Suprapubic skin (tissue), 4 donors: ENCODE data around the gene NR3C1. TPM values are rescaled to one million over a fixed set of nuclear protein-coding genes. Genes with fewer than 3 reads are reported as not detected.

Experiments
- DNase-seq, 2 donors: peaks; one replicate each; pipeline ENCODE4 v3.0.0-alpha.2; 2019; ENCODE audit warnings: low spot score in 2 of 2
- H3K27ac ChIP-seq: fragments of 200-600 bp; sonication (generic); one replicate; pipeline ENCODE4 v1.5.1; 2019
- H3K27me3 ChIP-seq: fragments of 200-600 bp; sonication (generic); one replicate; pipeline ENCODE4 v1.5.1; 2019
- H3K36me3 ChIP-seq: fragments of 200-600 bp; sonication (generic); one replicate; pipeline ENCODE4 v1.5.1; 2019
- H3K4me1 ChIP-seq: fragments of 200-600 bp; sonication (generic); one replicate; pipeline ENCODE4 v1.5.1; 2019
- H3K4me3 ChIP-seq: fragments of 200-600 bp; sonication (generic); one replicate; pipeline ENCODE4 v1.5.1; 2019; ENCODE audit warnings: mild to moderate bottlenecking
- H3K9me3 ChIP-seq: fragments of 200-600 bp; sonication (generic); one replicate; pipeline ENCODE4 v1.5.1; 2019
- CTCF ChIP-seq, 2 donors: fragments of 200-600 bp in 1 of 2; fragments of 450-650 bp in 1 of 2; sonication (generic) in 1 of 2; IDR thresholded peaks; one replicate each; pipeline ENCODE4 v1.5.1; 2016 to 2019; ENCODE audit warnings: antibody characterized with exemption in 2 of 2, mild to moderate bottlenecking in 1 of 2, moderate library complexity in 1 of 2
- EP300 ChIP-seq: sonication (generic); formaldehyde crosslinking; IDR thresholded peaks from one replicate; pipeline ENCODE4 v1.6.1; 2017; ENCODE audit warnings: antibody characterized with exemption
- POLR2A ChIP-seq, 2 donors: fragments of 450-650 bp; IDR thresholded peaks; one replicate each; pipeline ENCODE4 v1.6.1; 2017; ENCODE audit warnings: antibody characterized with exemption in 2 of 2, mild to moderate bottlenecking in 2 of 2, moderate library complexity in 2 of 2
- POLR2AphosphoS5 ChIP-seq, 3 donors: sonication (generic); formaldehyde crosslinking; IDR thresholded peaks; one replicate each; pipeline ENCODE4 v1.6.1; 2017; ENCODE audit warnings: antibody characterized with exemption in 3 of 3
- WGBS: methylation state at CpG from one replicate; pipeline ENCODE4 v1.1.5; 2018; 5-methylcytosine and 5-hydroxymethylcytosine counted together
- total RNA-seq, 4 donors: library from RNA; depleted of rRNA; stranded (reverse); fragments of >200 nt; gene quantifications; one replicate each; pipeline ENCODE4 v1.1.0, GENCODE V29; 2016

Gene NR3C1
- total RNA-seq, 4 donors from 2014 or later, result 50.4 to 68.8 (median 56.5) TPM

GRCh38 chr5:143261748-143262392 lies 141.6 kb downstream of the NR3C1 start:
- Histone ChIP-seq H3K4me3 (no peak overlapping the region), H3K27ac (no peak overlapping the region), H3K9me3 (no peaks in the 10 kb centered on the region), H3K36me3 (no peaks in the 10 kb centered on the region), H3K4me1 (no peaks in the 10 kb centered on the region), H3K27me3 (no peaks in the 10 kb centered on the region)
- no peak for TF ChIP-seq CTCF (IDR thresholded peaks at IDR 0.05)
- no peak for TF ChIP-seq EP300
- no peak for TF ChIP-seq POLR2A (IDR thresholded peaks at IDR 0.05)
- no peak for TF ChIP-seq POLR2AphosphoS5 (IDR thresholded peaks at IDR 0.05)
- DNase-seq, result no peak
- 92% methylated on average over 7 of the region's 7 CpGs for WGBS

GRCh38 chr5:143259254-143259605 lies 144.3 kb downstream of the NR3C1 start:
- no peak overlapping the region for H3K4me3 ChIP-seq
- TF ChIP-seq EP300, result no peak
- H3K27me3 ChIP-seq, result no peaks in the 10 kb centered on the region
- H3K9me3 ChIP-seq, result no peaks in the 10 kb centered on the region
- H3K36me3 ChIP-seq, result no peaks in the 10 kb centered on the region
- no peak overlapping the region for H3K27ac ChIP-seq
- H3K4me1 ChIP-seq, result no peaks in the 10 kb centered on the region
- WGBS, result 84% methylated on average over 7 of the region's 7 CpGs
- DNase-seq, result no peak

- Histone ChIP-seq H3K4me3 (no peak overlapping the region), H3K36me3 (no peaks in the 10 kb centered on the region), H3K9me3 (no peaks in the 10 kb centered on the region), H3K27me3 (no peaks in the 10 kb centered on the region), H3K27ac (no peak overlapping the region), H3K4me1 (no peaks in the 10 kb centered on the region)
- 94% methylated on average over 12 of the region's 12 CpGs for WGBS
- TF ChIP-seq POLR2A (IDR thresholded peaks at IDR 0.05) (no peak), CTCF (IDR thresholded peaks at IDR 0.05) (no peak), EP300 (no peak), POLR2AphosphoS5 (IDR thresholded peaks at IDR 0.05) (no peak)
- no peak for DNase-seq
These were observed 144.8 kb downstream of the NR3C1 start for GRCh38 chr5:143258559-143259253.

- WGBS, result 66% methylated on average over 7 of the region's 7 CpGs
- Histone ChIP-seq H3K4me3 (no peak overlapping the region), H3K27me3 (no peaks in the 10 kb centered on the region), H3K9me3 (no peaks in the 10 kb centered on the region), H3K27ac (no peak overlapping the region), H3K4me1 (no peaks in the 10 kb centered on the region), H3K36me3 (no peaks in the 10 kb centered on the region)
- DNase-seq, result no peak
- TF ChIP-seq POLR2A (IDR thresholded peaks at IDR 0.05) (no peak), EP300 (no peak), POLR2AphosphoS5 (IDR thresholded peaks at IDR 0.05) (no peak), CTCF (IDR thresholded peaks at IDR 0.05) (no peak)
These were observed 148.7 kb downstream of the NR3C1 start for GRCh38 chr5:143254819-143255218.

GRCh38 chr5:143251946-143252345 lies 151.5 kb downstream of the NR3C1 start:
- TF ChIP-seq POLR2AphosphoS5 (IDR thresholded peaks at IDR 0.05) (no peak), POLR2A (IDR thresholded peaks at IDR 0.05) (no peak), CTCF (IDR thresholded peaks at IDR 0.05) (no peak), EP300 (no peak)
- Histone ChIP-seq H3K4me3 (no peak overlapping the region), H3K9me3 (no peaks in the 10 kb centered on the region), H3K27ac (no peak overlapping the region), H3K36me3 (no peaks in the 10 kb centered on the region), H3K4me1 (peaks cover 9% of the 10 kb centered on the region), H3K27me3 (no peaks in the 10 kb centered on the region)
- 90% methylated on average over 4 of the region's 4 CpGs for WGBS
- DNase-seq, result no peak
